ENCODE results near the gene PRR19.

The PRR19 gene

DNA sequence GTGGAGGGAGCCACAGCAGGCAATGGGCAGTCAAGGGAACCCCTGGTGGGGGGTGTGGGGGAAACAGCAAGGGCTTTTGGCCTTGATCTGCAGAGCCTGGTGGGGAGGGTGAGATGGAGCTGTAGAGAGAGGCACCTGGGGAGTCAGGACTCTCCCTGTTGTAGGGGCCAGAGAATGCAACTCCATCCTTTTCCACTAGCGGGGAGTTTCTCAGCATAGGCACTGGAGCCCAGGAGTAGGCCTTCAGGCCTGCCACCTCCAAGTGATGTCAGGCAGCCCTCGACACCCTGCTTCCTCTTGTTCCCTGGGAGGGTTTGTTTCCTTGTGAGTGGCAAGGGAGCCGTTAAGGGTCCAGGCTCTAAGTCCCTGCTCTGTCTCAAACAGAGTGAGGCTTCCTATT is 48.5 kb downstream of the PRR19 start:
- no peak overlapping the region for H3K14ac ChIP-seq (ENCODE audit: low read length)
- H3K79me1 ChIP-seq (ENCODE audit: low read depth, low read length), result peaks cover 1% of the 10 kb centered on the region
- H4K8ac ChIP-seq (ENCODE audit: low read depth, low read length), result no peak overlapping the region
- no peak overlapping the region for H2AK5ac ChIP-seq (ENCODE audit: low read depth, low read length)
- no peak for DNase-seq (ENCODE audit: low spot score)
- no peak overlapping the region for H3K4me3 ChIP-seq (ENCODE audit: low read length in 2 of 2)
- WGBS, 2 donors (ENCODE audit: extremely low coverage in 2 of 2, insufficient read length in 2 of 2, insufficient replicate concordance in 1 of 2), result no CpG with 5 or more reads among the region's 3 CpGs
- no peak overlapping the region for H2BK15ac ChIP-seq (ENCODE audit: low read length)
- H3K27me3 ChIP-seq (ENCODE audit: control insufficient read depth in 3 of 3, insufficient read depth in 3 of 3, low read depth in 1 of 3, low read length in 3 of 3), result no peaks in the 10 kb centered on the region
- no peak overlapping the region for H2BK120ac ChIP-seq (ENCODE audit: low read depth, low read length)
- no peaks in the 10 kb centered on the region for H3K9me3 ChIP-seq (replicated peaks in 1 of 2; ENCODE audit: control insufficient read depth in 2 of 2, insufficient read depth in 1 of 2, low read depth in 1 of 2, low read length in 2 of 2)
- no peak overlapping the region for H3K23ac ChIP-seq (ENCODE audit: low read depth, low read length, poor library complexity)
- H3K36me3 ChIP-seq (replicated peaks in 1 of 2; ENCODE audit: control insufficient read depth in 2 of 2, insufficient read depth in 2 of 2, low read length in 2 of 2), result peaks cover 14 to 49% of the 10 kb centered on the region in 2 donors
- no peak overlapping the region for H2BK5ac ChIP-seq (ENCODE audit: low read length)
- peak overlapping the region; percentile 4 for H3K9ac ChIP-seq (ENCODE audit: low read depth, low read length, poor library complexity)
- H3K4me1 ChIP-seq (ENCODE audit: control insufficient read depth in 2 of 2, insufficient read depth in 1 of 2, low read depth in 1 of 2, low read length in 2 of 2), result peaks cover 6 to 22% of the 10 kb centered on the region in 2 donors
- H2BK12ac ChIP-seq (ENCODE audit: low read length), result no peak overlapping the region
- no peak overlapping the region for H2AFZ ChIP-seq (ENCODE audit: low read length)
- H3K4me2 ChIP-seq (ENCODE audit: insufficient read depth, low read length, poor library complexity, severe bottlenecking), result no peak overlapping the region
- H4K91ac ChIP-seq (ENCODE audit: low read depth, low read length, poor library complexity), result no peak overlapping the region
- no peak overlapping the region for H3K27ac ChIP-seq (replicated peaks; ENCODE audit: low read length)
- H3K18ac ChIP-seq (ENCODE audit: low read length), result no peak overlapping the region
- H3K4ac ChIP-seq (ENCODE audit: low read length), result no peak overlapping the region

DNA sequence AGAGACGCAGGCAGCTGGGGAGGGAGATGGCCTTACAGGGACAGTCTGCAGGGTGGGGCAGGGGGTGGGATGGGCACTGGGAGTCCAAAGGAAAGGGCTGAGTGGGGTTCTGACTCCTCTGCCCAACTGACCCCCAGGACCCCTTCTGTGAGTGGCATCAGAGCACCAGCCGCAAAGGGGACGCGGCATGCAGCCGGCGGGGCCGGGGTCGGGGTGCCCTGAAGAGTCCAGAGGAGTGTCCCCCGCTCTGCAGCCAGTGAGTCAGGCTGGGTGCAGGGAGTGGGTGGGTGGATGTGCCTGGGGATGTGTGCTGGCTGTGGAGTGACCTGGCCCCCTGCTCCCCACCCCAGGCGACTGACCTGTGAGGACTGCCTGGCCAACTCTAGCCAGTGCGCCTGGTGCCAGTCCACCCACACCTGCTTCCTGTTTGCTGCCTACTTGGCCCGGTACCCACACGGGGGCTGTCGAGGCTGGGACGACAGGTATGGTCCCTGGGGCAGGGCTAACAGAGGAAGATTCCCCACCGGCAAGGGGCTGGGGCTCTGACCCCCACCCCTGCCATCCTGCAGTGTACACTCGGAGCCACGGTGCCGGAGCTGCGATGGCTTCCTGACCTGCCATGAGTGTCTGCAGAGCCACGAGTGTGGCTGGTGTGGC is 49.3 kb downstream of the PRR19 start:
- no peak overlapping the region for H4K8ac ChIP-seq (ENCODE audit: low read depth, low read length)
- H4K91ac ChIP-seq (ENCODE audit: low read depth, low read length, poor library complexity), result no peak overlapping the region
- peak overlapping the region; percentile 70 for H3K9ac ChIP-seq (ENCODE audit: low read depth, low read length, poor library complexity)
- H3K79me1 ChIP-seq (ENCODE audit: low read depth, low read length), result peaks cover 1% of the 10 kb centered on the region
- no peak overlapping the region for H2BK15ac ChIP-seq (ENCODE audit: low read length)
- no peaks in the 10 kb centered on the region for H3K9me3 ChIP-seq (replicated peaks in 1 of 2; ENCODE audit: control insufficient read depth in 2 of 2, insufficient read depth in 1 of 2, low read depth in 1 of 2, low read length in 2 of 2)
- no peak overlapping the region for H2AK5ac ChIP-seq (ENCODE audit: low read depth, low read length)
- no CpG with 5 or more reads among the region's 21 CpGs for WGBS, 2 donors (ENCODE audit: extremely low coverage in 2 of 2, insufficient read length in 2 of 2, insufficient replicate concordance in 1 of 2)
- H2BK12ac ChIP-seq (ENCODE audit: low read length), result no peak overlapping the region
- no peak overlapping the region for H2BK120ac ChIP-seq (ENCODE audit: low read depth, low read length)
- H3K4ac ChIP-seq (ENCODE audit: low read length), result no peak overlapping the region
- no peak for DNase-seq (ENCODE audit: low spot score)
- no peak overlapping the region for H3K23ac ChIP-seq (ENCODE audit: low read depth, low read length, poor library complexity)
- peaks cover 6 to 22% of the 10 kb centered on the region in 2 donors for H3K4me1 ChIP-seq (ENCODE audit: control insufficient read depth in 2 of 2, insufficient read depth in 1 of 2, low read depth in 1 of 2, low read length in 2 of 2)
- H3K4me3 ChIP-seq (ENCODE audit: low read length in 2 of 2), result no peak overlapping the region
- no peak overlapping the region for H3K18ac ChIP-seq (ENCODE audit: low read length)
- no peaks in the 10 kb centered on the region for H3K27me3 ChIP-seq (ENCODE audit: control insufficient read depth in 3 of 3, insufficient read depth in 3 of 3, low read depth in 1 of 3, low read length in 3 of 3)
- no peak overlapping the region for H3K27ac ChIP-seq (replicated peaks; ENCODE audit: low read length)
- no peak overlapping the region for H2AFZ ChIP-seq (ENCODE audit: low read length)
- H3K4me2 ChIP-seq (ENCODE audit: insufficient read depth, low read length, poor library complexity, severe bottlenecking), result no peak overlapping the region
- H3K36me3 ChIP-seq (replicated peaks in 1 of 2; ENCODE audit: control insufficient read depth in 2 of 2, insufficient read depth in 2 of 2, low read length in 2 of 2), result peaks cover 18 to 51% of the 10 kb centered on the region in 2 donors
- peak overlapping the region; percentile 44 for H2BK5ac ChIP-seq (ENCODE audit: low read length)
- peak overlapping the region; percentile 82 for H3K14ac ChIP-seq (ENCODE audit: low read length)

DNA sequence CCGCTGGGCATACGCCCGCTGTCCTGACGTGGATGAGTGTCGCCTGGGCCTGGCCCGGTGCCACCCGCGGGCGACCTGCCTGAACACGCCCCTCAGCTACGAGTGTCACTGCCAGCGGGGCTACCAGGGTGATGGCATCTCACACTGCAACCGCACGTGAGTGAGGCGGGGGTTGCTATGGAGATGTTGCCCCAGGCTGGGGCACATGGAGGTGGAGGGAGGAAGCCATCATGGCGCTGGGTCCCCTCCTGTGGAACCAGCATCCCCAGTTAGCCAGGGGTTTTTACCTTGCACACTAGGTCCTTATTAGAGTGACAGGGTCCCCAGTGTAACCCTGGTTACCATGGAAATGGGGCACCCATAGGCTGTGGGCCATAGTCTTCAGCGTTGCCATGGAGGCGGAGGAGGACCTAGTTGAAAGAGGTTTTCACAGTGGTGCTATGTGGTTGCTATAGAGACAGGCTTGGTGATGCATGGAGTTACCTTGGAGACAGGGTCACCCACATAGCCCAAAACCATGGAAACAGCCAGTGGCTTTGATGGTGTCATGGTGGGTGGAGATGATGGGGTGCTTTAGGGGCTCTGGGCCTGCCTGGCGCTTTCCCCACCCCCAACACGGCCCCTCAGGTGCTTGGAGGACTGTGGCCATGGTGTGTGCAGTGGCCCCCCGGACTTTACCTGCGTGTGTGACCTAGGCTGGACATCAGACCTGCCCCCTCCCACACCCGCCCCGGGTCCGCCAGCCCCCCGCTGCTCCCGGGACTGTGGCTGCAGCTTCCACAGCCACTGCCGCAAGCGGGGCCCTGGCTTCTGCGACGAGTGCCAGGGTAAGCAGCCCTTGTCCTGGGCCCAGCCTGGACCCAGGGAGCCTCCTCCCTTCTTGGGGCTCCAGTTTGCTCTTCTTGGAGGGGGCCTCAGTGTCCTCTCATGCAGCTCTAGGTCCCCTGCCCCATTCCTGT is 50.6 kb downstream of the PRR19 start:
- Histone ChIP-seq H2AFZ (ENCODE audit: low read length) (no peak overlapping the region), H3K4me1 (ENCODE audit: control insufficient read depth in 2 of 2, insufficient read depth in 1 of 2, low read depth in 1 of 2, low read length in 2 of 2) (peaks cover 6 to 22% of the 10 kb centered on the region in 2 donors), H2AK5ac (ENCODE audit: low read depth, low read length) (no peak overlapping the region), H2BK120ac (ENCODE audit: low read depth, low read length) (no peak overlapping the region), H3K27me3 (ENCODE audit: control insufficient read depth in 3 of 3, insufficient read depth in 3 of 3, low read depth in 1 of 3, low read length in 3 of 3) (no peaks in the 10 kb centered on the region), H3K9me3 (replicated peaks in 1 of 2; ENCODE audit: control insufficient read depth in 2 of 2, insufficient read depth in 1 of 2, low read depth in 1 of 2, low read length in 2 of 2) (no peaks in the 10 kb centered on the region), H3K27ac (replicated peaks; ENCODE audit: low read length) (no peak overlapping the region), H3K4ac (ENCODE audit: low read length) (no peak overlapping the region), H4K91ac (ENCODE audit: low read depth, low read length, poor library complexity) (no peak overlapping the region), H3K14ac (ENCODE audit: low read length) (no peak overlapping the region), H3K79me1 (ENCODE audit: low read depth, low read length) (peaks cover 1% of the 10 kb centered on the region), H3K4me2 (ENCODE audit: insufficient read depth, low read length, poor library complexity, severe bottlenecking) (no peak overlapping the region), H2BK15ac (ENCODE audit: low read length) (no peak overlapping the region), H2BK12ac (ENCODE audit: low read length) (no peak overlapping the region), H3K4me3 (ENCODE audit: low read length in 2 of 2) (peak overlapping the region in 1 of 2 donors; percentile 13), H4K8ac (ENCODE audit: low read depth, low read length) (no peak overlapping the region), H3K23ac (ENCODE audit: low read depth, low read length, poor library complexity) (no peak overlapping the region), H2BK5ac (ENCODE audit: low read length) (no peak overlapping the region), H3K18ac (ENCODE audit: low read length) (no peak overlapping the region), H3K9ac (ENCODE audit: low read depth, low read length, poor library complexity) (no peak overlapping the region), H3K36me3 (replicated peaks in 1 of 2; ENCODE audit: control insufficient read depth in 2 of 2, insufficient read depth in 2 of 2, low read length in 2 of 2) (peaks cover 23 to 65% of the 10 kb centered on the region in 2 donors)
- no CpG with 5 or more reads among the region's 31 CpGs for WGBS, 2 donors (ENCODE audit: extremely low coverage in 2 of 2, insufficient read length in 2 of 2, insufficient replicate concordance in 1 of 2)
- peak; percentile 20 for DNase-seq (ENCODE audit: low spot score)
